Bone marrow (tissue), 2 donors: ENCODE data around the gene C14orf180.
"Not testable (repeated sequence)": the region's sequence is repeated elsewhere in the genome, so short reads cannot be mapped to it uniquely, and the experiment has no call there.

Experiments used
- DNase-seq, 2 donors: peaks; one replicate each; lab custom pipeline; 2025; lab: John Stamatoyannopoulos, UW

Gene C14orf180

GRCh38 chr14:104578321-104578720, 1.2 kb upstream of the C14orf180 start:
- DNase-seq: no peak

- not testable (repeated sequence) for DNase-seq
Measured at GRCh38 chr14:104579939-104580338, 375 bp downstream of the C14orf180 start.

- DNase-seq: no peak
Measured at GRCh38 chr14:104580961-104581360, 1.4 kb downstream of the C14orf180 start.

- DNase-seq: no peak
Measured at GRCh38 chr14:104581521-104581920, 2.0 kb downstream of the C14orf180 start.

GRCh38 chr14:104582005-104582404, 2.4 kb downstream of the C14orf180 start:
- no peak for DNase-seq

- no peak for DNase-seq
Measured at GRCh38 chr14:104582662-104583061, 3.1 kb downstream of the C14orf180 start.

- DNase-seq: no peak
Measured at GRCh38 chr14:104583424-104584306, 4.1 kb downstream of the C14orf180 start.

- no peak for DNase-seq
Measured at GRCh38 chr14:104584557-104584956, 5.0 kb downstream of the C14orf180 start.

- no peak for DNase-seq
Measured at GRCh38 chr14:104585966-104586697, 6.6 kb downstream of the C14orf180 start.

GRCh38 chr14:104586832-104587620, 7.5 kb downstream of the C14orf180 start:
- DNase-seq: no peak

- DNase-seq: no peak
Measured at GRCh38 chr14:104587641-104588040, 8.1 kb downstream of the C14orf180 start.

- DNase-seq: no peak
Measured at GRCh38 chr14:104588066-104588857, 8.7 kb downstream of the C14orf180 start.

- DNase-seq: no peak
Measured at GRCh38 chr14:104589338-104590195, 10.0 kb downstream of the C14orf180 start.

GRCh38 chr14:104590240-104590965, 10.8 kb downstream of the C14orf180 start:
- no peak for DNase-seq

- DNase-seq: no peak
Measured at GRCh38 chr14:104591031-104591430, 11.5 kb downstream of the C14orf180 start.

GRCh38 chr14:104591506-104592291, 12.1 kb downstream of the C14orf180 start:
- DNase-seq: no peak

GRCh38 chr14:104592292-104592672, 12.7 kb downstream of the C14orf180 start:
- DNase-seq: no peak

GRCh38 chr14:104592785-104593184, 13.2 kb downstream of the C14orf180 start:
- DNase-seq: no peak

- DNase-seq: no peak
Measured at GRCh38 chr14:104593241-104593701, 13.7 kb downstream of the C14orf180 start.
